AG09309 (cell line): Measurements from ENCODE around the gene EDNRA.

Experiments used
- DNase-seq: peaks from one replicate; pipeline ENCODE4 v3.0.0-alpha.2; 2010; ENCODE audit warnings: low read depth
- H3K4me3 ChIP-seq: 2 replicates; pipeline ENCODE4 v1.5.1; 2011; ENCODE audit warnings: mild to moderate bottlenecking, low read depth, low read length, moderate library complexity; ENCODE audit not compliant: control insufficient read depth
- TF ChIP-seq, protein P1 (sequence below): IDR thresholded peaks from 2 replicates; pipeline ENCODE4 v1.5.1; 2011; ENCODE audit warnings: mild to moderate bottlenecking, low read depth, low read length, inconsistent platforms; ENCODE audit not compliant: insufficient read depth, control insufficient read depth; ENCODE audit errors: missing control alignments

EDNRA gene

DNA sequence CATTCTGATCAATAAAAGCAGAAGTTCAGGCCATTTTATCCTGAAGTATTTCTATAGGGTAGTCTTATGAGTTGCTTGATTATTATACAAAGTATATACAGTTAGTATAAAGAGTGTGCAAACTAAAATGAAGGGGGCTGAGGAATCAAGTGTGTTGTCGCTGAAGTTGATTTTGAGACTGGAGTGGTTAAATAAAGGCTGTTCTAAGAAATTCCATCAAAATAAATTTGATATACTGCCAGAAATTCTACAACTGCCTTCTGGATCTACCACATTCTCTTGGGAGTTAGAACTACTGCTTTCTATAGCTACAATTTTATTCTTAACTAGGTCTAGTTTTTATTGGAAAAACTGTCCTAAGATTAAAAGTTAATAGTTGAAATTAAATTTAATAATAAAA is 12.4 kb downstream of the EDNRA start:
- TF ChIP-seq, protein P1, sequence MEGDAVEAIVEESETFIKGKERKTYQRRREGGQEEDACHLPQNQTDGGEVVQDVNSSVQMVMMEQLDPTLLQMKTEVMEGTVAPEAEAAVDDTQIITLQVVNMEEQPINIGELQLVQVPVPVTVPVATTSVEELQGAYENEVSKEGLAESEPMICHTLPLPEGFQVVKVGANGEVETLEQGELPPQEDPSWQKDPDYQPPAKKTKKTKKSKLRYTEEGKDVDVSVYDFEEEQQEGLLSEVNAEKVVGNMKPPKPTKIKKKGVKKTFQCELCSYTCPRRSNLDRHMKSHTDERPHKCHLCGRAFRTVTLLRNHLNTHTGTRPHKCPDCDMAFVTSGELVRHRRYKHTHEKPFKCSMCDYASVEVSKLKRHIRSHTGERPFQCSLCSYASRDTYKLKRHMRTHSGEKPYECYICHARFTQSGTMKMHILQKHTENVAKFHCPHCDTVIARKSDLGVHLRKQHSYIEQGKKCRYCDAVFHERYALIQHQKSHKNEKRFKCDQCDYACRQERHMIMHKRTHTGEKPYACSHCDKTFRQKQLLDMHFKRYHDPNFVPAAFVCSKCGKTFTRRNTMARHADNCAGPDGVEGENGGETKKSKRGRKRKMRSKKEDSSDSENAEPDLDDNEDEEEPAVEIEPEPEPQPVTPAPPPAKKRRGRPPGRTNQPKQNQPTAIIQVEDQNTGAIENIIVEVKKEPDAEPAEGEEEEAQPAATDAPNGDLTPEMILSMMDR: no peak
- no peak for DNase-seq

DNA sequence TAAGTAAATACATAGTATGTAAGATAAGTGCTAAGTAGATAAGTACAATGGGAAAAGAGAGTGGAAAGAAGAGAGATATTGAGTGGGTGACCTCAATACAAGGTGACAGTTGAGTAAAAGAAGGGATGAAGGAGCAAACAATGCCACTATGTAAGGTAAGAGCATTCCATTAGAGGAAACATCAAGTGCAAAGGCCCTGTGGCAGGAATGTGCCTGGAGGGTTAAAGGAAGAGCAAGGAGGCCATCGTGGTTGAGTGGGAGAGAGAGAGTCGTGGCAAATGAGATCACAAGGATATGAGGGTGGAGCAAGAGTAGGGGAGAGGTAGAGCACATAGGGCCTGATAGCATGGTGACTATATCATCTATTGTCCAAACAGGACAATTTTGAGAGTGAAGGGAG is 13.4 kb downstream of the EDNRA start:
- DNase-seq: no peak
- no peak overlapping the region for H3K4me3 ChIP-seq
- TF ChIP-seq, protein P1: no peak

More for the DNA sequence above, 12.4 kb downstream of the EDNRA start:
- H3K4me3 ChIP-seq: no peak overlapping the region

DNA sequence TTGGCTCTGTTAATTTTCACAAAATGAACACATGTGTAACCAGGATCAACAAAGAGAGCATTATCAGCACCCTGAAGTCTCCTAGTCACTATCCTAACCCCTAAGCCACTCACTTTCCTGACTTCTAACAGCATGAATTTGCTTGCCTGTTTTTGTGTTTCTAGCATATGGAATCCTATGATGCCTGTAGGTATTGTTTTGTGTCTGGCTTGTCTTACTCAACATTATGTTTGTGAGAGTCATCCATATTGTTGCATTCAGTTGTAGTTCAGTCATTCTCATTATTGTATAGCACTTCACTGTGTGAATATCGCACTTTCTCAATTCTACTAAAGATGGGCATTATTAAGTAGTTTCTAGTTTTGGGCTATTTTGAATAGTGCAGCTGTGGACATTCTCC is 15.6 kb downstream of the EDNRA start:
- TF ChIP-seq, protein P1: no peak
- DNase-seq: no peak
- H3K4me3 ChIP-seq: no peak overlapping the region

DNA sequence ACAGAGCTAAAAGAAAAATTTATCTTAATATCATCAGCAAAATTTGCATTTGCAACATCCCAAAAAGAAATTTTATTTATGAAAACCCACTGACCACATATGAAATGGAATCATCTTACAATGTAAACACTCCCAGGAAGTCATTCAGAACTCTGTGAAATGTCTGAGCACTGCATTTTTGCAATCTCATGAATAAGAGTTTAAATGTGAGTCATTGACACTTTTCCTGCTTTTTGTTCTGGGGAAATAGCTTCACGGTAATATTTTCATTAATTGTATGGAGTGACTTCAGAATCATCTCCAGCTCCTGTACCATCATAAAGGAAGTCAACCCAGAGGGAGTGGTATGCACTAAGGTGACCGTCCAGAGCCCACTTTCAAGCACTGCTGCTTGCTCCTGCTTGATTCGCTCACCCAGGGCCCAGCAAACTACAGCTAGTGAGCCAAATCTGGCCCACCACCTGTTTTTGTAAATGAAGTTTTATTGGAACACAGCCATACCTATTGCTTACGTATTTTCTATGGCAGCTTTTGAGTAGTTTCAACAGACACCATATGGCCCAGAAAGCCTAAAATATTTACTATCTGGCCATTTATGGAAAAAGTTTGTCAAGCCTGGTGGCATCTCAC is 17.2 kb downstream of the EDNRA start:
- DNase-seq: peak; percentile 21
- TF ChIP-seq, protein P1: no peak
- no peak overlapping the region for H3K4me3 ChIP-seq

DNA sequence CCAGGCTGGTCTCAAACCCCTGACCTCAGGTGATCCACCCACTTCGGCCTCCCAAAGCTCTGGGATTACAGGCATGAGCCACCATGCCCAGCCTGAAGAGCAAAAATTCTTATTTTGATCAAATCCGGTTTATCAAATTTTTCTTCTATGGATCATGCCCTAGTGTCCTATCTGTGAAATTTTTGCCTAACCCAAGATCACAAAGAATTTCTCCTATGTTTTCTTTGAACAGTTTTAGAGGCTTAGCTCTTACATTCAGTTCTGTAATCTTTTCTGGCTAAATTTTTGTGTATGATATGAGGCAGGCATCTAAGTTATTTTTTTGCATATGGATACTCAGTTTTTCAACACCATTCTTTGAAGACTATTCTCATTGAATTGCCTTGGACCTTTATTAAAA is 27.4 kb downstream of the EDNRA start:
- H3K4me3 ChIP-seq: no peak overlapping the region
- TF ChIP-seq, protein P1: no peak
- DNase-seq: no peak

DNA sequence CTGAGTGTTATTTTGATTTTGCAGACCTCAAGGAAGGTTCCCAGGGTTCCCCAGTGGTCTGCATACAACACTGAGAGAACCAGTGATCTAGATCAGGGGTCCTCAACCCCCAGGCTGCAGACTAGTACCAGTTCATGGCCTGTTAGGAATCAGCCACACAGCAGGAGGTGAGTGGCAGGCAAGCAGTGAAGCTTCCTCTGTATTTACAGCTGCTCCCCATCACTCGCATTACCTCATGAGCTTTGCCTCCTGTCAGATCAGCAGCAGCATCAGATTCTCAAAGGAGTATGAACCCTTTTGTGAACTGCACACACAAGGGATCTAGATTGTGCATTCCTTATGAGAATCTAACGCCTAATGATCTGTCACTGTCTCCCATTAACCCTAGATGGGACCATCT is 28.5 kb downstream of the EDNRA start:
- no peak overlapping the region for H3K4me3 ChIP-seq
- TF ChIP-seq, protein P1: no peak
- DNase-seq: no peak
